VCaP (cell line): ENCODE data around the gene KRTAP12-2.
"Not testable (repeated sequence)": the region's sequence is repeated elsewhere in the genome, so short reads cannot be mapped to it uniquely, and the experiment has no call there.

Source experiments
- H3K27ac ChIP-seq: fragments of 450-650 bp; 2 replicates; pipeline ENCODE4 v1.5.1; 2017
- CTCF ChIP-seq: fragments of 450-650 bp; conservative IDR thresholded peaks from 2 replicates; pipeline ENCODE4 v1.5.1; 2017; ENCODE audit warnings: mild to moderate bottlenecking, moderate library complexity

KRTAP12-2 gene

GRCh38 chr21:44686000-44686781 is 19.5 kb upstream of the KRTAP12-2 start:
- no peak overlapping the region for H3K27ac ChIP-seq
- no peak for TF ChIP-seq CTCF

GRCh38 chr21:44685050-44685449 is 18.3 kb upstream of the KRTAP12-2 start:
- not testable (repeated sequence) for H3K27ac ChIP-seq

GRCh38 chr21:44684483-44684882 is 17.8 kb upstream of the KRTAP12-2 start:
- no peak for TF ChIP-seq CTCF
- no peak overlapping the region for H3K27ac ChIP-seq

- no peak for TF ChIP-seq CTCF
- no peak overlapping the region for H3K27ac ChIP-seq
These were observed 17.4 kb upstream of the KRTAP12-2 start for GRCh38 chr21:44684077-44684476.

GRCh38 chr21:44682580-44683151 is 15.9 kb upstream of the KRTAP12-2 start:
- H3K27ac ChIP-seq: no peak overlapping the region
- TF ChIP-seq CTCF: no peak

- no peak for TF ChIP-seq CTCF
- no peak within 1 kb of the TSS for H3K27ac ChIP-seq
These were observed 15.3 kb upstream of the KRTAP12-2 start, which contains the start of gene KRTAP12-1 for GRCh38 chr21:44681861-44682579. Gene KRTAP12-1, minus strand, starts transcription at chr21:44682163. Its CDS starts 40 bp downstream, at chr21:44682123.

- H3K27ac ChIP-seq: no peak overlapping the region
- no peak for TF ChIP-seq CTCF
These were observed 14.4 kb upstream of the KRTAP12-2 start for GRCh38 chr21:44681152-44681551.
